Activated CD4-positive, alpha-beta T cell treated with anti-CD3 and anti-CD28 coated beads for 4 hours (primary cell): ENCODE results near the gene SAMD7.
A peak's percentile ranks its signal among the peaks of the same experiment; 100 is the strongest.

Experiments used
- DNase-seq, 2 donors: peaks; one replicate each; pipeline ENCODE4 v3.0.0-alpha.2; 2020

The SAMD7 gene

GRCh38 chr3:169913323-169913722 is 2.0 kb downstream of the SAMD7 start:
- no peak for DNase-seq

- no peak for DNase-seq
Observed at GRCh38 chr3:169914321-169914720, 2.9 kb downstream of the SAMD7 start.

GRCh38 chr3:169923189-169923588 is 11.8 kb downstream of the SAMD7 start:
- DNase-seq: no peak

GRCh38 chr3:169923831-169924230 is 12.5 kb downstream of the SAMD7 start:
- DNase-seq: no peak

GRCh38 chr3:169929830-169930519 is 18.6 kb downstream of the SAMD7 start:
- no peak for DNase-seq

GRCh38 chr3:169930843-169931242 is 19.5 kb downstream of the SAMD7 start:
- no peak for DNase-seq

- no peak for DNase-seq
Observed at GRCh38 chr3:169931747-169932520, 20.6 kb downstream of the SAMD7 start.

- DNase-seq: no peak
Observed at GRCh38 chr3:169939320-169939719, 27.9 kb downstream of the SAMD7 start.

GRCh38 chr3:169939751-169940150 is 28.4 kb downstream of the SAMD7 start:
- DNase-seq: no peak

GRCh38 chr3:169940470-169941181 is 29.3 kb downstream of the SAMD7 start:
- no peak for DNase-seq

- DNase-seq: no peak
Observed at GRCh38 chr3:169945313-169945712, 33.9 kb downstream of the SAMD7 start.

- DNase-seq: no peak
Observed at GRCh38 chr3:169946336-169946735, 35.0 kb downstream of the SAMD7 start.

- DNase-seq: no peak
Observed at GRCh38 chr3:169948559-169949448, 37.4 kb downstream of the SAMD7 start.

GRCh38 chr3:169952045-169952444 is 40.7 kb downstream of the SAMD7 start:
- no peak for DNase-seq

GRCh38 chr3:169953462-169954141 is 42.2 kb downstream of the SAMD7 start:
- no peak for DNase-seq

GRCh38 chr3:169954142-169954756 is 42.9 kb downstream of the SAMD7 start:
- no peak for DNase-seq

GRCh38 chr3:169955406-169955805 is 44.0 kb downstream of the SAMD7 start:
- no peak for DNase-seq

- DNase-seq: no peak
Observed at GRCh38 chr3:169964176-169964575, 52.8 kb downstream of the SAMD7 start.

GRCh38 chr3:169965562-169966427 is 54.4 kb downstream of the SAMD7 start:
- DNase-seq: no peak

GRCh38 chr3:169966428-169966950 is 55.1 kb downstream of the SAMD7 start, which contains the start of gene SEC62:
Gene SEC62 (plus strand): TSS chr3:169966807. CDS start chr3:169966823, 16 bp downstream.
- DNase-seq: peak; percentile 92 to 96
